RPMI8226 (cell line): ENCODE results near the gene COL18A1.
"Not testable (repeated sequence)": the region's sequence is repeated elsewhere in the genome, so short reads cannot be mapped to it uniquely, and the experiment has no call there.

Experiments used
- DNase-seq: peaks from one replicate; pipeline ENCODE4 v3.0.0-alpha.2; 2015

The COL18A1 gene

GRCh38 chr21:45550522-45551210, 145.7 kb downstream of the COL18A1 start:
- DNase-seq = peak; percentile 57

GRCh38 chr21:45551316-45551715, 146.4 kb downstream of the COL18A1 start:
- DNase-seq = no peak

GRCh38 chr21:45551783-45552695, 147.1 kb downstream of the COL18A1 start:
- no peak for DNase-seq

DNA sequence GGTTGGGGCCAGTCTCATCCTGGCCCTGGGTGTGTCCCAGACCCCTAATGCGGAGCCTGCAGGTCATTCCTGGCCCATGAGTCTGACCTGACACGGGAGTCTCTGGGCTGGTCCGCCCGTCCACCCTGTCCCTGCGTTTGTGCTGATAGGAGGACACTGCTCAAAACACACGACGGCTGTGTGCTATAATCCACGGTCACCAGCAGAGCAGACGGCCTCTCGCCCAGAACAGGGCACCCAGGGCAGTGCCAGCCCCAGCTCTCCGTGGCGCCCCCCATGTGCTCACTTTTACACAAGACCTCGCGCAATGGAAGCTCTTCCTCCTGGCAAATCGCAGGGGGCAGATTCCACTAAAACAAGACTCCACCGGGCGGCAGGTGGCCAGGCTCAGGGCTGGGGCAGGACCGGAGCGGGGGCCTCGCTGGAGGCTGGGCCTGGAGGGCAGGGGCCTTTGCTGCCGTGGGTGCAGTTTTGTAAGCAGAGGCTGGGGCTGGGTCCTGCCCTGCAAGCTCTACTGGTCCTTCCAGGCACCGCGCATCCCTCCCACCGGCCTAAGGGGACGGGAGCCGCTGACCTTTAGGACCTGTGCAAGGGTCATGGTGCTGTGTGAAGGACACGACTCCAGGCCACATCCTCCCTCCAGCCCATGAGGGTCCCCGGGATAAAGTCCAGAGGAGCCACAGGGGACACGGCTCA, 147.9 kb downstream of the COL18A1 start:
- DNase-seq = no peak

- peak; percentile 91 for DNase-seq
Measured at GRCh38 chr21:45554477-45555175, 149.7 kb downstream of the COL18A1 start.

GRCh38 chr21:45555251-45555556, 150.2 kb downstream of the COL18A1 start:
- DNase-seq = no peak

DNA sequence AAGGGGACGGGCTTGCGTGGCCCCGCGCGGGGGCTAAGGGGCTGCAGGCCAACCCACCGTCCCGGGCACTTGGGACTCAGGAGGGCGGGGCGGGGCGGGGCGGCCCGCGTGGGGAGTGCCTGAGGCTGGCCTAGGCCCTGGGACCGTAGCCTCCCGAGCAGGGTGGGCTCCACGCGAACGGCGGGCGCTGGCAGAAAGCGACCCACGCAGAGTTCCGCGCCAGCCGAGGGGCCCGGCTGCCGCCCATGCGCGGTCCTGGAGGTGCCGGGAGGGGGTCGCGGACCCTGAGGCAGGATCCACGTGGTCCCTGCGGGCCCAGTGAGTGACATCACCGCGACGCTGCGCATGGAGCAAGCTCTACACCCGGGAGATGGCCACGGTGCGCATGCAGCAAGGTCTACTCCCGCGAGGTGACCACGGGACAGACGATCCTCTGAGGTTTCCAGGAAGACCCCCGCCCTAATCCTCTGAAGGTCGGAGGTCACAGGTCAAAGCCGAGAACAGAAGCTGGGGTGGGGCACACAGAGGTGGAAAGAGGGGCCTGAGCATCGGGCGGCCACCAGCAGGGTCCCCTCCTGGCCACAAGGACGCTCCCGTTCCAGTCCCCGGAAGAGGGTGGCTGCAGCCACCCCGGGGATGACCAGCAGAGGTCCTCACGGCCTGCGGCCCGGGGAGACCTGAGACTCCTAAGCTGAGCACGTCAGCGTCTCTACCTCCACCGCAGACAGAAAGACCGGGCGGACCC, 150.8 kb downstream of the COL18A1 start:
- DNase-seq = peak; percentile 95

- DNase-seq = no peak
Measured at GRCh38 chr21:45556302-45556644, 151.3 kb downstream of the COL18A1 start.

- no peak for DNase-seq
Measured at GRCh38 chr21:45556645-45557615, 152.0 kb downstream of the COL18A1 start.

- DNase-seq = no peak
Measured at GRCh38 chr21:45557616-45558043, 152.7 kb downstream of the COL18A1 start.

DNA sequence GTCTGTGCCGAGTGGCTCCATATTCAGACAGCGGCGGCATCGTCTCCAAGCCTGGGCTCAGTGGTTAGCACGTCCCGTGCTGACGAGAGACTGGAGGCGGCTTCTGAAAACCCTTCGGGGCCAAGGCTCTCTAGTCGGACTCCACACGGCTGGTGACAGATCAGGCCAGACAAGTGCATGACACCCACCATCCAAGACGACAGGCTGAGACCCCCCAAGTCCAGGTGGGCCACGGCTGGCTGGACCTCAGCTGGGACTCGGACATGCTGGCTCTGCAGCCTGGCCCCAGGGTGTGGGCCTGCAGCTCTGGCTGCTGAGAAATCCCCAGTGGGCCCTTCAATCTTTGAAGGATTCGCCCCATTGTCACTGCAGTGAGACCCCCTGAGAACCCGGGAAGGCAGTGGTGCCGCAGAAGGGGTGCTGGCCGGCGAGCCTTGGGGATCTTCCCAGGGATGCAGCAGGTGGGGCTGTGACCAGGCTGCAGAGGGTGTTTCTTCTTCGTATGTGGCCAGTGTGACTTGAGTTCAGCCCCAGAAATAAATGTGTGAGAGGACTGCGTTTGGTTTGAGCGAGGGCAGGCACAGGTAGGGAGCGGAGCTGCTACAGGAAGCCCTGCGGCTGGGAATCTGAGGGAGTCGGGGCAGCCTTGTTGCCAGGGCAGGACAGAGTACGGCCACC, 153.2 kb downstream of the COL18A1 start:
- no peak for DNase-seq

GRCh38 chr21:45559216-45560105, 154.5 kb downstream of the COL18A1 start:
- no peak for DNase-seq

DNA sequence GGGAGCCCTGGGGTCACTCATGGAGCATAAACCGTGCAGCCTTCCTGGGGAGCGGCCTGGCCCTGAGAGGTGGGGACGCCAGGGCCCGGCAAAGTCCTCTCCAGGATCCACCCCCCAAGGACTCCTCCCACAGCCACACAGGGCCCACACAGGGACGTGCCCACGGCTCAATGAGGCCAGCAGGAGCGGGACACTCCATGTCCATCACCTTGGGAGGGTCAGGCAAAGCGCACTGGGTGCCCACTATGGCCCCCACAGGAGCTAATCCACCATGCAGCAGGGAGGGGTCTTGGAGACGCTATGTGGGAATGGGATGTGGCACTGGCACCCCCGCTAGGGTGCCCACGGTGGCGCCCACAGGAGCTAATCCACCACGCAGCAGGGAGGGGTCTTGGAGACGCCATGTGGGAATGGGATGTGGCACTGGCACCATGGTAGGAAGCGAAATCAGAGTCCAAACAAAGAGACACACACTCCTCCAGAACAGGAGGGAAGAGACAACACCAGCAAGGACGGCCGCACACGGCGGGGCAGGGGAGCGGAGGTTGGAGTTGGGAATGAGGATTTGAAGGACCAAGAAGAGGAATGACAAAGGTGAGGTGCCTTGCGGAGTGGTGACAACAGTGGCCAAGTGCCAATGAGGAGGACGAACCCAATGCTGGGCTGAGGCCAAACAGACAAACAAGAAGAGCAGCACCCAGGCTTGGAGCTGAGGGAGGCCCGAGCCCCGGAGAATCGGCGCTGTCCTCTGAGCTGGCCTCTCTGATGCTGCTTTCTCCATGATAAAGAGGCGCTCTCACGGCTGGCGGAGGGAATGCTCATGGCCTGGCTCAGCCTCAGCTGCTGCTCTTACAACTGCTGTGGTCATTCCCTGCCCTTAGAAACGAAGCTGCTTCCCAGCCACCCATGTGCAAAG, 155.4 kb downstream of the COL18A1 start:
- DNase-seq = no peak

- not testable (repeated sequence) for DNase-seq
Measured at GRCh38 chr21:45561241-45561640, 156.3 kb downstream of the COL18A1 start.

- no peak for DNase-seq
Measured at GRCh38 chr21:45562402-45562801, 157.4 kb downstream of the COL18A1 start.

GRCh38 chr21:45562965-45563364, 158.0 kb downstream of the COL18A1 start:
- DNase-seq = no peak
